PC-3 (cell line): ENCODE data around the gene JPH3. TPM values are rescaled to one million over a fixed set of nuclear protein-coding genes. Genes with fewer than 3 reads are reported as not detected.

Source experiments
- ATAC-seq: fragments of 200-7000 bp; cut with Tn5 transposase; 2 replicates; pipeline ENCODE4 v1.9.1; 2020; ENCODE audit warnings: mild to moderate bottlenecking, moderate library complexity
- BruUV-seq: library from RNA; stranded (reverse); fragments of 400-500 nt; replicated peaks from 2 replicates; lab custom pipeline; 2021; lab: Mats Ljungman, UMichigan
- CTCF ChIA-PET: fragments of 300-600 bp; sonication (Branson Sonifier 250); formaldehyde crosslinking; loops from one replicate; lab custom pipeline; 2022; ENCODE audit warnings: antibody characterized with exemption; lab: Charles Lee
- POLR2A ChIA-PET: fragments of 300-600 bp; sonication (Branson Sonifier 250); formaldehyde crosslinking; loops from one replicate; lab custom pipeline; 2022; ENCODE audit warnings: antibody characterized with exemption; ENCODE audit not compliant: unreplicated experiment; lab: Charles Lee
- DNase-seq: peaks from one replicate; pipeline ENCODE4 v3.0.0-alpha.2; 2015
- H2AFZ ChIP-seq: fragments of 300-600 bp; sonication (generic); 2 replicates; pipeline ENCODE4 v1.6.0; 2016; ENCODE audit warnings: antibody characterized with exemption, low read length
- H3F3A ChIP-seq: fragments of 300-600 bp; sonication (generic); one replicate; pipeline ENCODE4 v1.6.0; 2017; ENCODE audit warnings: antibody characterized with exemption, low read length, control low read depth, mild to moderate bottlenecking; ENCODE audit not compliant: unreplicated experiment
- H3K27ac ChIP-seq: fragments of 300-600 bp; sonication (generic); 2 replicates; pipeline ENCODE4 v1.5.1; 2016; ENCODE audit warnings: mild to moderate bottlenecking, low read length
- H3K27me3 ChIP-seq: fragments of 300-600 bp; sonication (generic); 2 replicates; pipeline ENCODE4 v1.6.1; 2016; ENCODE audit warnings: low read length, mixed read lengths
- H3K36me3 ChIP-seq: fragments of 300-600 bp; sonication (generic); 2 replicates; pipeline ENCODE4 v1.6.1; 2016; ENCODE audit warnings: low read depth, mixed run types, low read length, mixed read lengths
- H3K4me1 ChIP-seq: fragments of 300-600 bp; sonication (generic); 2 replicates; pipeline ENCODE4 v1.5.1; 2016; ENCODE audit warnings: low read length; ENCODE audit not compliant: insufficient read depth
- H3K4me2 ChIP-seq: fragments of 300-600 bp; sonication (generic); 2 replicates; pipeline ENCODE4 v1.6.0; 2016; ENCODE audit warnings: low read length
- H3K4me3 ChIP-seq: fragments of 300-600 bp; sonication (generic); 2 replicates; pipeline ENCODE4 v1.5.1; 2016; ENCODE audit warnings: mild to moderate bottlenecking, low read length, mixed read lengths
- H3K79me2 ChIP-seq: fragments of 300-600 bp; sonication (generic); 2 replicates; pipeline ENCODE4 v1.6.1; 2017; ENCODE audit warnings: low read length, mixed read lengths
- H3K9ac ChIP-seq: fragments of 300-600 bp; sonication (generic); 2 replicates; pipeline ENCODE4 v1.6.0; 2016; ENCODE audit warnings: mild to moderate bottlenecking, low read length
- H3K9me2 ChIP-seq: fragments of 300-600 bp; sonication (generic); replicated peaks from 2 replicates; pipeline ENCODE4 v1.6.1; 2016; ENCODE audit warnings: mixed run types, low read length, mixed read lengths
- H3K9me3 ChIP-seq: fragments of 300-600 bp; sonication (generic); 2 replicates; pipeline ENCODE4 v1.6.1; 2016; ENCODE audit warnings: low read length, mixed read lengths
- H4K20me1 ChIP-seq: fragments of 300-600 bp; sonication (generic); 2 replicates; pipeline ENCODE4 v1.6.1; 2016; ENCODE audit warnings: low read length, mixed read lengths
- CTCF ChIP-seq: fragments of 300-600 bp; sonication (generic); conservative IDR thresholded peaks from 2 replicates; pipeline ENCODE4 v1.5.1; 2017; ENCODE audit warnings: antibody characterized with exemption, low read depth, mild to moderate bottlenecking, low read length
- EZH2 ChIP-seq: fragments of 300-600 bp; sonication (generic); IDR thresholded peaks from one replicate; pipeline ENCODE4 v1.6.1; 2017; ENCODE audit warnings: antibody characterized with exemption, mild to moderate bottlenecking, low read length; ENCODE audit not compliant: unreplicated experiment
- EZH2phosphoT487 ChIP-seq: fragments of 300-600 bp; sonication (generic); IDR thresholded peaks from 2 replicates; pipeline ENCODE4 v1.6.1; 2018; ENCODE audit warnings: mild to moderate bottlenecking, antibody characterized with exemption, low read length, borderline replicate concordance
- intact Hi-C: fragments of 100-400 bp; cut with micrococcal nuclease; formaldehyde crosslinking; loops from 2 replicates; pipeline ENCODE4 v1.9.0; 2023
- total RNA-seq: library from RNA; depleted of rRNA; stranded (reverse); fragments of >200 nt; gene quantifications from 2 replicates; pipeline ENCODE4 v1.2.3, GENCODE V29; 2014

The JPH3 gene
- total RNA-seq, 1 experiment from 2014 or later = not detected

GRCh38 chr16:87648236-87648635 lies 45.9 kb downstream of the JPH3 start:
- H4K20me1 ChIP-seq = no peaks in the 10 kb centered on the region
- no peaks in the 10 kb centered on the region for H3F3A ChIP-seq
- H3K4me1 ChIP-seq = no peaks in the 10 kb centered on the region
- H2AFZ ChIP-seq = no peak overlapping the region
- intact Hi-C loops = no loop called here
- H3K79me2 ChIP-seq = no peaks in the 10 kb centered on the region
- ChIA-PET POLR2A (no interaction called here), CTCF (no interaction called here)
- no peak for ATAC-seq
- no peaks in the 10 kb centered on the region for H3K36me3 ChIP-seq
- TF ChIP-seq EZH2 (no peak), EZH2phosphoT487 (no peak), CTCF (no peak)
- H3K9me2 ChIP-seq = no peaks in the 10 kb centered on the region
- H3K27ac ChIP-seq = no peak overlapping the region
- H3K4me3 ChIP-seq = no peak overlapping the region
- no peak overlapping the region for H3K9ac ChIP-seq
- H3K27me3 ChIP-seq = peaks cover 39% of the 10 kb centered on the region
- H3K4me2 ChIP-seq = no peak overlapping the region
- DNase-seq = no peak
- no TSS peak for BruUV-seq
- H3K9me3 ChIP-seq = no peaks in the 10 kb centered on the region

GRCh38 chr16:87648698-87649487 lies 46.6 kb downstream of the JPH3 start:
- DNase-seq (no peak), ATAC-seq (no peak)
- no peak overlapping the region for H3K4me3 ChIP-seq
- no peaks in the 10 kb centered on the region for H3K36me3 ChIP-seq
- H3K9me2 ChIP-seq = no peaks in the 10 kb centered on the region
- no peak overlapping the region for H3K27ac ChIP-seq
- no peak overlapping the region for H3K4me2 ChIP-seq
- no peaks in the 10 kb centered on the region for H4K20me1 ChIP-seq
- no peaks in the 10 kb centered on the region for H3K9me3 ChIP-seq
- H3K27me3 ChIP-seq = peaks cover 39% of the 10 kb centered on the region
- no peak for TF ChIP-seq EZH2phosphoT487
- no peak for TF ChIP-seq CTCF
- ChIA-PET POLR2A (no interaction called here), CTCF (no interaction called here)
- no peaks in the 10 kb centered on the region for H3K4me1 ChIP-seq
- intact Hi-C loops = no loop called here
- BruUV-seq = no TSS peak
- H2AFZ ChIP-seq = no peak overlapping the region
- H3K9ac ChIP-seq = no peak overlapping the region
- no peaks in the 10 kb centered on the region for H3F3A ChIP-seq
- no peaks in the 10 kb centered on the region for H3K79me2 ChIP-seq

GRCh38 chr16:87652386-87652785 lies 50.1 kb downstream of the JPH3 start:
- POLR2A ChIA-PET = no interaction called here
- no peak for DNase-seq
- Histone ChIP-seq H3K9me2 (no peaks in the 10 kb centered on the region), H3K9ac (no peak overlapping the region), H4K20me1 (no peaks in the 10 kb centered on the region), H3K4me1 (no peaks in the 10 kb centered on the region), H3F3A (no peaks in the 10 kb centered on the region), H2AFZ (no peak overlapping the region), H3K4me3 (no peak overlapping the region), H3K36me3 (no peaks in the 10 kb centered on the region), H3K79me2 (no peaks in the 10 kb centered on the region), H3K4me2 (no peak overlapping the region), H3K27ac (no peak overlapping the region), H3K27me3 (peaks cover 31% of the 10 kb centered on the region), H3K9me3 (no peaks in the 10 kb centered on the region)
- no peak for TF ChIP-seq EZH2phosphoT487
- TF ChIP-seq EZH2 = no peak
- TF ChIP-seq CTCF = no peak
- CTCF ChIA-PET = interaction anchor here (0.6 kb wide), 1 partner anchor 162 kb away, joined by 3 read pairs; no protein-coding TSS in a partner anchor
- BruUV-seq = no TSS peak
- no peak for ATAC-seq
- intact Hi-C loops = no loop called here
